ENCODE data around the gene GJA4.
"Not testable (repeated sequence)": the region's sequence is repeated elsewhere in the genome, so short reads cannot be mapped to it uniquely, and the experiment has no call there.

The GJA4 gene

DNA sequence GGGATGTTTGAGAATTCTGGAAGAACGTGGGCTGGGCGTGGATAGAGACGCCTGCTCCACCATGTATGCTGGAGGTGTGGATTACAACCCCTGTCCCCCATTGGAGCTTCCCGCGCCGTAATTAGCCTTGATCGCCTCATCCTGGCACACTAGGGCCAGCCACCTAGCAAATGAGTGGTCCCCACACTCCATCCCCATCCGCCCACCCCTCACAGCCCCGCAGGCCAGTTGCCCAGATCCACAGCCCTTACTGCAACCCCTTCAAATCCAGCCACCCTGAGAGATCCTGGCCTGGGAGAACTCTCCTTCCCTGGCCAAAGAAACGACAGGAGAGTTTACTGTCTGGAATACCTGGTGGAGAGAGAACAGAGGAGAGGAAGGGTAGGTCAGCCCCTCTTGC lies 375 bp upstream of the GJA4 start:
- DNase-seq (ENCODE audit: low read depth) = no peak

DNA sequence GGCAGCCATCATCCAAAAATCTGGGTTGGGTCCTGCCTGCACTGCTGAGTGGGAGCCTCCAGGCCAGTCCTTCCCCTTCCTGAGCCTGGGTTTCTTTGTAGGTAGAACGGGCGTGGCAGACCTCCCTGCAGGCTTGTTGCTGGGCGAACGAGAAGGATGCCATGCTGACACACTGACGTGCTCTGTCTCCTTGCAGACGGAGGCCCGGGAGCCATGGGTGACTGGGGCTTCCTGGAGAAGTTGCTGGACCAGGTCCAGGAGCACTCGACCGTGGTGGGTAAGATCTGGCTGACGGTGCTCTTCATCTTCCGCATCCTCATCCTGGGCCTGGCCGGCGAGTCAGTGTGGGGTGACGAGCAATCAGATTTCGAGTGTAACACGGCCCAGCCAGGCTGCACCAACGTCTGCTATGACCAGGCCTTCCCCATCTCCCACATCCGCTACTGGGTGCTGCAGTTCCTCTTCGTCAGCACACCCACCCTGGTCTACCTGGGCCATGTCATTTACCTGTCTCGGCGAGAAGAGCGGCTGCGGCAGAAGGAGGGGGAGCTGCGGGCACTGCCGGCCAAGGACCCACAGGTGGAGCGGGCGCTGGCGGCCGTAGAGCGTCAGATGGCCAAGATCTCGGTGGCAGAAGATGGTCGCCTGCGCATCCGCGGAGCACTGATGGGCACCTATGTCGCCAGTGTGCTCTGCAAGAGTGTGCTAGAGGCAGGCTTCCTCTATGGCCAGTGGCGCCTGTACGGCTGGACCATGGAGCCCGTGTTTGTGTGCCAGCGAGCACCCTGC lies 1.4 kb downstream of the GJA4 start:
- DNase-seq (ENCODE audit: low read depth) = no peak

- DNase-seq (ENCODE audit: low read depth) = no peak
These were observed 2.0 kb downstream of the GJA4 start for GRCh38 chr1:34794790-34795180.

DNA sequence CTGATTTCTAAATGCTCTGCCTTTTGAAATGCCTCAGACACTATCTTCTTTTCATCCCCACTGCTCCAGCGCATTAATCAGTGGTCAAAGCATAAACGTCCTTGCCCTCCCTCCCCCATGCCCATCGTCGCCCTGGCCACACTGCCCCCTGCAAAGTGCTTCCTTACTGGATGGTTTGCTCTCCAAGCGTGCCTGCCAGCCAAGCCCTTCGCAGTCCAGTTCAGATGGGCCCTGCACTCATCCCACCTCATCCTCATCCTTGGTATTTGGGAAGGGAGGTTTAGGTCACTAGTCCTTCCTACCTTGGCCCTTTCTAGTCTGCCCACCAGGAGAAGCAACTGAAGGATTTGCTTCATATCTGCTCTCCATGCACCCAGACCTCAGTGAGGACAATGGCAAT lies 3.1 kb downstream of the GJA4 start:
- DNase-seq (ENCODE audit: low read depth) = no peak

GRCh38 chr1:34796990-34797389 lies 4.2 kb downstream of the GJA4 start:
- no peak for DNase-seq (ENCODE audit: low read depth)

GRCh38 chr1:34800214-34800613 lies 7.4 kb downstream of the GJA4 start:
- DNase-seq (ENCODE audit: low read depth) = no peak

- no peak for DNase-seq (ENCODE audit: low read depth)
These were observed 11.0 kb downstream of the GJA4 start for GRCh38 chr1:34803770-34804169.

DNA sequence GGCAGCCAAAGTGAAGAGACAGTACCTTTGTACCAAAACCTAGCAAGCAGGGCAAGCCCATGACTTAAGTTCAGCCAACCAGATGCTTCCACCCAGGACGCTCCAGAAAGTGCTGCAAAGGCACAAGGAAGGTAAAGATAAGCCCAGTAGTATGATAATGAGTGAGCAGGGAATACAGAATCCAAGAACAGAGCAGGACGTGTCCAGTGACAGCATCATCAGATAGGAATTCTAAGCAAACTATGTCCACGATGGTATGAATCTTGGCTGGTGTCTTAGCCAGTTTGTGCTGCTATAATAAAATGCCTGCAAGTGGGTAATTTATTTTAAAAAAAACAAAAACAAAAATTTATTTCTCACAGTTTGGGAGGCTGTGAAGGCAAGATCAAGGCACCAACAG lies 13.6 kb downstream of the GJA4 start:
- DNase-seq (ENCODE audit: low read depth) = no peak

DNA sequence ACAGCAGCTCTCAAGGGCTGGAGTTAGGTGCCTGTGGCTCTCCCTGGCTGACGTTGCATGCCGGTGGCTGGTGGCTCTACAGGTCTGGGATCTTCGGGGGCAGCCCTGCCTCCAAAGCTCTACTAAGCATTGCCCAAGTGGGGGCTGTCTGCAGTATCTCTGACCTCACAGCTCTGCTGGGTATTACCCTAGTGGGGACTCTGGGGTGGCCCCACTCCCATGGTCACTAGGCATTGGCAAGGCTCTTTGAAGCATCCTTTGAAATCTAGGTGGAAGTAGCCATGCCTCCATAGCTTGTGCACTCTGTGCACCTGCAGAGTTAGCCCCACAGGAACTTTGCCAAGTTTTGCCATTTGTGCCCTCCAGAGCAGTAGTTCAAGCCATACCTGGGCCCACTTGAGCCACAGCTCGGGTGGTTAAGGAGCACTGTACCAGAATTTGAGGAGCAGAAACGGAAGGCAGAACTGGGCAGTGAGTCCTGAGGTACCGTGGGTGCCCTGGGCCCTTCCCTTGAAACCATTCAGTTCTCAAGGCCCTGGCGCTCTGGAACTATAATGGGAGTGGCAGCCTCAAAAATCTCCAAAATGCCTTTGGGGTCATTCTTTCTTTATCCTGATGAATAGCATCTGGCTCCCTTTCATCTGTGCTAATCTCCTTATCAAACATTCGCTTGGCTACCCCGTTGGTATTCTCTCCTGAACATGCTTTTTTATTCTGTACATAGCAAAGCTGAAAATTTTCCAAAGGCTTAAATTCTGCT lies 15.4 kb downstream of the GJA4 start:
- no peak for DNase-seq (ENCODE audit: low read depth)

DNA sequence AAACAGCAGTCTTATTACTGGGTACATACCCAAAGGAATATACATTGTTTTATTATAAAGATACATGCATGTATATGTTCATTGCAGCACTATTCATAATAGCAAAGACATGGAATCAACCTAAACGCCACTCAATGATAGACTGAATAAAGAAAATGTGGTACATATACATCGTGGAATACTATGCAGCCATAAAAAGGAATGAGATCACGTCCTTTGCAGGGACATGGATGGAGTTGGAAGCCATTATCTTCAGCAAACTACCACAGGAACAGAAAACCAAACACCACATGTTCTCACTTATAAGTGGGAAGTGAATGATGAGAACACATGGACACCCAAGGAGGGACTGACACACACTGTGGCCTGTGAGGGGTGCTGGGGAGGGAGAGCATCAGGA lies 18.0 kb downstream of the GJA4 start:
- DNase-seq (ENCODE audit: low read depth) = not testable (repeated sequence)

DNA sequence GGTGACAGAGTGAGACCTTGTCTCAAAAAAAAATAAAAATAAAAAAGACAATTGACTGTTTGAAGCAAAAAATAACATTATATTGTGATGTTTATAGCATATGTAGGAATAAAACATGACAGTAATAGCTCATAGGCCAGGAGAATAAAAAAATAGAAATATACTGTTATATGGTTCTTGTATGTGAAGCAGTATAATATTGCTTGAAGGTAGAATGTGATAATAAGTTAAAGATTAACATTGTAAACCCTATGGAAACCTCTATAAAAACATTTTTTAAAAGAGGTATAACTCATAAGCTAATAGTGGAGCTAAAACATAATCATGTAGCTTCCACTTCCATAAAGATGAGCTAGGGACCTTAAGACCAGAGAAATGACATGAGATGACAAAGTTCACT lies 23.5 kb downstream of the GJA4 start:
- no peak for DNase-seq (ENCODE audit: low read depth)

DNA sequence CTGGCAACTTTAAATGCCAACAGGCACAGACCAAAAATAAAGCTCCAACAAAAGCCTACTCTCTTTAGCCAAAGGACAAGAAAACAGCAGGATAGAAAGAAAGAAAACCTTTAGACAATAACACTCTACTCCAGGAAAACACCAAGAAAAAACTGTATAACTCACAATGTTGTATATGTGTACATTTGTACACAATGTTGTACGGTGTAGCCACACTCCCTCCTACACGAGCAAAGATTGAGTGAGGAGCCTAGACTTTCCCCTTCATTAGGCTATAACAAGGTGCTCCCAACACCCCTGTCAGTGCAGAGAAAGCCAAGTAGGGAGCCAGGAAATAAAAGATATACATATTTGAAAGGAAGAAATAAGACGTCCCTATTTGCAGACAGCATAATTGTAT lies 24.0 kb downstream of the GJA4 start:
- no peak for DNase-seq (ENCODE audit: low read depth)

- not testable (repeated sequence) for DNase-seq (ENCODE audit: low read depth)
These were observed 26.1 kb downstream of the GJA4 start for GRCh38 chr1:34818862-34819261.

GRCh38 chr1:34822202-34822601 lies 29.4 kb downstream of the GJA4 start:
- DNase-seq (ENCODE audit: low read depth) = no peak

- DNase-seq (ENCODE audit: low read depth) = no peak
These were observed 32.1 kb downstream of the GJA4 start for GRCh38 chr1:34824817-34825454.

DNA sequence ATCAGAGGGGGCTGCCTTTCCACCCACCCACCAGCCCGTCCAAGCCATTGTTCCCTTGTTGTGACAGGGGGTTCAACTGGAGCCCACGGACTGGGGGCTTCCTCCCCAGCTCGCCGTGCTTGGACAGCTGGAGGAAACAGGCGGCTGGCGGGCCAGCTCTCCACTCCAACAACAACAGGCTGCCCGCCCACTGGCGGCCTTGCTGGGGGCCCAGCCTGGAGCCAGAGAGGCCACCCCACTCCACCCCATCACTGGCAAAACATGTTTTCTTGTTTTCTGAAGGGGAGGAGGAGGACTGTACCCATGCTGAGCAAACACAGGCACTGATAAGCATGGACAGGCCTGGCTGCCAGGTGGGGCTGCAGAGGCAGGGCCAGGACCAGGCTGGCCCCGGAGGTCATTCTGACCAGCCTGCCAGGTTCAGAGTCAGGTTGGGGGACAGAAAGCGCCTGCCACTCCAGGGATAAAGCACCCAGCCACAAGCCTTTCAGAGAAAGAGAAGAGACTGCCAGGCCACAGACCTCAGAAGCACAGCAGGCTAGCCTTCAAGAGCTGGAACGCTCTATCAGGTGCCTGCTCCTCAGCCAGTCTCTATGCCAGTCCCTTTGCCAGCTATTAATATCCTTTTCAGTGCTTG lies 32.8 kb downstream of the GJA4 start:
- DNase-seq (ENCODE audit: low read depth) = no peak

DNA sequence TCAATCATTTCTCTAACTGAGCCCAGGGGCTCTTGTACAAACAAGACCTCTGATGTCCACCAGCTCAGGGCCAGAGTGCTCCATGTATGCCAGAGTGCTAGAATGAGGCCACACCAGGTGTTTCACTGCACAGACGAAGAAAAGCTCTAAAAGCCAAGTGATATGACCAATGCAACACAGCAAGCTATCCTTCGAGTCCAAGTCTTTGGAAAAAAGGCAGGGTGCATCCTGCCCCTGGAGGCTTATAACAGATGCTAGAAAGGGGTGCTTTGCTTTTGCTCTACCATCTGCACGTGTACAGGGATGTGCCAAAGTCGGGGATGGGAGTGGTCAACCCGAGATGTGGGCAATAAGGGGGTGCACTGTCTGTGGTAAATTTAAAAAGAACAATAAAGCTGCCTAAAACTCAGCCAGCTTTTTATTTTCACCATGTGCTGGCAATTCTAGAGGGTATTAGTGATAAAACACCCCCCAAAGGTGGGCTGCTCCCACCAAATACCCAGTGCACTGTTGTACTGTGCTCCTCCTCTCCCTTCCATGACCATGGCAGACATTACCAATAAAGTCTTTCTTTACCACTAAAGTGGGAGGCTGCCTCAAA lies 34.6 kb downstream of the GJA4 start:
- DNase-seq (ENCODE audit: low read depth) = no peak

DNA sequence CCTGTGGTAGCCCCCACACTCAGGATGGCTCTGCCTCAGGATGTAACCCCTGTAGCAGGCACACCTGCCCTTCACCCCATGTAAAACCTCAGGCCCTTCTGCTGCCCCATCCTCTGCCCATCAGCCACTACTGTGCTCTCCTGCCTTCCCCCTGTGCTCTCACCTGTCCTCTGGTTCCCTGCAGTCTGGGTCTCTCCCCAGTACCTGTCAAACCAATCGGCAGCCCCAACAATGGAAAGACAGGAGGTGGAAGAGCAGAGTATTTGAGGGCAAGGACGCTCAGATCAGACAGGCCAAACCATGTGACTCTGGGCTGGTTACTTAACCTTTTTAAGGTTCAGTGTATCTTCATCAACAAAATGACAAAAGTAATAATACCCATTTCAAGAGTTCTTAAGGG lies 35.8 kb downstream of the GJA4 start:
- DNase-seq (ENCODE audit: low read depth) = no peak

GRCh38 chr1:34829250-34829649 lies 36.5 kb downstream of the GJA4 start:
- DNase-seq (ENCODE audit: low read depth) = no peak

DNA sequence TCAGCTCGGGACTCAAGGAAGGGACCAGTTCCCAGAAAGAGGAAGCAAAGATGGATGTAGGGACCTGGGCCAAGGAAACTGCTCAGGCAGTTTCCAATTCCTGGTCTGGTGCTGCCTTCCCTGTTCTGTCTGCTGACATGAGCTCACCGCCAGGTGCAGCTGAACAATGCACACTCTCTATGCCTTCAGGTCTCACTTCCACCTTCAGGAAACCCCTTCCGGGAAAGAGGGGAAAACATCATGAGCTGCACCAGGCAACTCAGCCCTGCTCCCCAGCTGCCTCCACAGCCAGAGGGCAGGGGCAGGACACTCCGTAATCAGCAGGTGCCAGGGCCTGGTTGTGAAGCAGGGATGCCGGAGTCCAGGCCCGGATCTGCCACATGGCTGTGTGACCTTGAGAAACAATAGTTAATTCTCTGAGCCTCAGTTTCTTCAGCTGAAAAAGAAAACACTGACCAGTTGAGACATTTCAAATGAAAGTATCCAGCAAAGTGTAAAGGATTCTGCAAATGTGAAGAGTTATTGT lies 39.0 kb downstream of the GJA4 start:
- DNase-seq (ENCODE audit: low read depth) = no peak

- no peak for DNase-seq (ENCODE audit: low read depth)
These were observed 40.9 kb downstream of the GJA4 start for GRCh38 chr1:34833711-34834110.
